Measurements from ENCODE around the gene ATP1A1. TPM values are rescaled to one million over a fixed set of nuclear protein-coding genes. Genes with fewer than 3 reads are reported as not detected.

Gene ATP1A1
- total RNA-seq, 1 experiment from 2014 or later, result 931 TPM

- peaks cover 99% of the 10 kb centered on the region for H3K4me1 ChIP-seq (ENCODE audit: low read length)
- H3K4me2 ChIP-seq (ENCODE audit: low read depth, low read length, poor library complexity, severe bottlenecking), result peak overlapping the region; percentile 91
- H3K9me2 ChIP-seq (replicated peaks; ENCODE audit: insufficient read depth, low read length), result no peaks in the 10 kb centered on the region
- no peak overlapping the region for H2AFZ ChIP-seq (ENCODE audit: low read length)
- peaks cover 99% of the 10 kb centered on the region for H3K79me2 ChIP-seq (ENCODE audit: low read length)
- peaks cover 98% of the 10 kb centered on the region for H4K20me1 ChIP-seq (ENCODE audit: insufficient read depth, low read depth, low read length)
- H3K27ac ChIP-seq (ENCODE audit: low read length), result peak overlapping the region; percentile 96
- peak; percentile 68 for DNase-seq
- H3K9ac ChIP-seq (ENCODE audit: low read length), result no peak overlapping the region
- no peaks in the 10 kb centered on the region for H3K27me3 ChIP-seq (ENCODE audit: low read length)
- H3K9me3 ChIP-seq (ENCODE audit: low read length), result no peaks in the 10 kb centered on the region
- peaks cover 97% of the 10 kb centered on the region for H3K36me3 ChIP-seq (ENCODE audit: insufficient read depth, low read length)
- no peak overlapping the region for H3K4me3 ChIP-seq (ENCODE audit: low read length)
Measured at GRCh38 chr1:116380499-116381242, 7.6 kb downstream of the ATP1A1 start.

GRCh38 chr1:116382321-116382720 is 9.3 kb downstream of the ATP1A1 start:
- no peaks in the 10 kb centered on the region for H3K27me3 ChIP-seq (ENCODE audit: low read length)
- H3K9me3 ChIP-seq (ENCODE audit: low read length), result no peaks in the 10 kb centered on the region
- H3K79me2 ChIP-seq (ENCODE audit: low read length), result peaks cover 86% of the 10 kb centered on the region
- H3K4me2 ChIP-seq (ENCODE audit: low read depth, low read length, poor library complexity, severe bottlenecking), result no peak overlapping the region
- peaks cover 86% of the 10 kb centered on the region for H3K4me1 ChIP-seq (ENCODE audit: low read length)
- H4K20me1 ChIP-seq (ENCODE audit: insufficient read depth, low read depth, low read length), result peaks cover 95% of the 10 kb centered on the region
- DNase-seq, result no peak
- H3K27ac ChIP-seq (ENCODE audit: low read length), result peak overlapping the region; percentile 96
- no peak overlapping the region for H3K9ac ChIP-seq (ENCODE audit: low read length)
- no peaks in the 10 kb centered on the region for H3K9me2 ChIP-seq (replicated peaks; ENCODE audit: insufficient read depth, low read length)
- no peak overlapping the region for H3K4me3 ChIP-seq (ENCODE audit: low read length)
- H3K36me3 ChIP-seq (ENCODE audit: insufficient read depth, low read length), result peaks cover 94% of the 10 kb centered on the region
- H2AFZ ChIP-seq (ENCODE audit: low read length), result no peak overlapping the region

GRCh38 chr1:116382857-116383483 is 9.9 kb downstream of the ATP1A1 start:
- Histone ChIP-seq H3K4me1 (ENCODE audit: low read length) (peaks cover 83% of the 10 kb centered on the region), H3K9ac (ENCODE audit: low read length) (no peak overlapping the region), H3K27me3 (ENCODE audit: low read length) (no peaks in the 10 kb centered on the region), H3K79me2 (ENCODE audit: low read length) (peaks cover 80% of the 10 kb centered on the region), H3K27ac (ENCODE audit: low read length) (peak overlapping the region; percentile 96), H4K20me1 (ENCODE audit: insufficient read depth, low read depth, low read length) (peaks cover 94% of the 10 kb centered on the region), H3K4me2 (ENCODE audit: low read depth, low read length, poor library complexity, severe bottlenecking) (no peak overlapping the region), H3K9me2 (replicated peaks; ENCODE audit: insufficient read depth, low read length) (no peaks in the 10 kb centered on the region), H3K4me3 (ENCODE audit: low read length) (no peak overlapping the region), H3K36me3 (ENCODE audit: insufficient read depth, low read length) (peaks cover 94% of the 10 kb centered on the region), H3K9me3 (ENCODE audit: low read length) (no peaks in the 10 kb centered on the region), H2AFZ (ENCODE audit: low read length) (no peak overlapping the region)
- no peak for DNase-seq

DNA sequence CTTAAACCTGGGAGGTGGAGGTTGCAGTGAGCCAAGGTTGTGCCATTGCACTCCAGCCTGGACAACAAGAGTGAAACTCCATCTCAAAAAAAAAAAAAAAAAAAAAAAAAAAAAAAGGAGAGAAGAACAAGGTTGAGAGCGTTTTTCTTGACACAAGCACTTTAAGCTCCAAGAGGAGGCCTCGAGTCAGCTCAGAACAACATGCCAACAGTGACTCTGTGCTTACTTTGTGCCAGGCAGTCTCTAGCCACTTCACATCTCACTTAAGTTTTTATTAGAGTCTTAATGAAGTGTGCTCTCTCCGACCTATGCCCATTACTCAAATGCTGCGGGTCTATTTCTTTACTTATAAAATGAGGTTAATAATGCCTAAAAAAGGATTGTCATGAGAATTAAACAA is 13.0 kb downstream of the ATP1A1 start:
- H3K4me3 ChIP-seq (ENCODE audit: low read length), result no peak overlapping the region
- H3K79me2 ChIP-seq (ENCODE audit: low read length), result peaks cover 61% of the 10 kb centered on the region
- H3K9me3 ChIP-seq (ENCODE audit: low read length), result no peaks in the 10 kb centered on the region
- H3K27me3 ChIP-seq (ENCODE audit: low read length), result no peaks in the 10 kb centered on the region
- no peaks in the 10 kb centered on the region for H3K9me2 ChIP-seq (replicated peaks; ENCODE audit: insufficient read depth, low read length)
- H3K9ac ChIP-seq (ENCODE audit: low read length), result no peak overlapping the region
- no peak overlapping the region for H2AFZ ChIP-seq (ENCODE audit: low read length)
- DNase-seq, result no peak
- H3K36me3 ChIP-seq (ENCODE audit: insufficient read depth, low read length), result peaks cover 94% of the 10 kb centered on the region
- H3K27ac ChIP-seq (ENCODE audit: low read length), result peak overlapping the region; percentile 16
- no peak overlapping the region for H3K4me2 ChIP-seq (ENCODE audit: low read depth, low read length, poor library complexity, severe bottlenecking)
- H3K4me1 ChIP-seq (ENCODE audit: low read length), result peaks cover 65% of the 10 kb centered on the region
- H4K20me1 ChIP-seq (ENCODE audit: insufficient read depth, low read depth, low read length), result peaks cover 93% of the 10 kb centered on the region

GRCh38 chr1:116387551-116387950 is 14.5 kb downstream of the ATP1A1 start:
- peaks cover 95% of the 10 kb centered on the region for H4K20me1 ChIP-seq (ENCODE audit: insufficient read depth, low read depth, low read length)
- no peaks in the 10 kb centered on the region for H3K27me3 ChIP-seq (ENCODE audit: low read length)
- peaks cover 97% of the 10 kb centered on the region for H3K36me3 ChIP-seq (ENCODE audit: insufficient read depth, low read length)
- no peak overlapping the region for H3K4me2 ChIP-seq (ENCODE audit: low read depth, low read length, poor library complexity, severe bottlenecking)
- 0 out of 2 replicates have a peak overlapping the region, but pooled peaks have one; percentile 55 for H3K27ac ChIP-seq (ENCODE audit: low read length)
- H3K4me3 ChIP-seq (ENCODE audit: low read length), result no peak overlapping the region
- H2AFZ ChIP-seq (ENCODE audit: low read length), result no peak overlapping the region
- DNase-seq, result no peak
- no peak overlapping the region for H3K9ac ChIP-seq (ENCODE audit: low read length)
- peaks cover 50% of the 10 kb centered on the region for H3K4me1 ChIP-seq (ENCODE audit: low read length)
- H3K79me2 ChIP-seq (ENCODE audit: low read length), result peaks cover 47% of the 10 kb centered on the region
- no peaks in the 10 kb centered on the region for H3K9me2 ChIP-seq (replicated peaks; ENCODE audit: insufficient read depth, low read length)
- H3K9me3 ChIP-seq (ENCODE audit: low read length), result no peaks in the 10 kb centered on the region

DNA sequence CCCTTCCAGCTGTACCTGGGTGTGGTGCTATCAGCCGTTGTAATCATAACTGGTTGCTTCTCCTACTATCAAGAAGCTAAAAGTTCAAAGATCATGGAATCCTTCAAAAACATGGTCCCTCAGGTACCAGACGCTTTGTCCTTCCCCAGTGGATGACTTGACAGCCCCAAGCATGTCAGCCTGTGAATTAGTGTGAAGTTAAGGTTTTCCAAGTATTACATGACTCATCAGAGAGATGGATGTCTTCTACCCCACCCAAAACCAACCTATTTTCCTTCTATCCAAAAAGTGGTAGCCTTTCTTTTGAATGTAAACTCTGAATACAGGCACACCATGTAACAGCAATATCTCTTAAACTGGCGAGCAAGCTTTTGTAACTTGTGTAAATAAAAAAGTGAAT is 15.1 kb downstream of the ATP1A1 start:
- DNase-seq, result no peak
- no peaks in the 10 kb centered on the region for H3K9me2 ChIP-seq (replicated peaks; ENCODE audit: insufficient read depth, low read length)
- H3K9me3 ChIP-seq (ENCODE audit: low read length), result no peaks in the 10 kb centered on the region
- H3K9ac ChIP-seq (ENCODE audit: low read length), result no peak overlapping the region
- peaks cover 41% of the 10 kb centered on the region for H3K79me2 ChIP-seq (ENCODE audit: low read length)
- peaks cover 95% of the 10 kb centered on the region for H4K20me1 ChIP-seq (ENCODE audit: insufficient read depth, low read depth, low read length)
- peak overlapping the region; percentile 55 for H3K27ac ChIP-seq (ENCODE audit: low read length)
- peaks cover 45% of the 10 kb centered on the region for H3K4me1 ChIP-seq (ENCODE audit: low read length)
- peaks cover 97% of the 10 kb centered on the region for H3K36me3 ChIP-seq (ENCODE audit: insufficient read depth, low read length)
- H2AFZ ChIP-seq (ENCODE audit: low read length), result no peak overlapping the region
- H3K4me2 ChIP-seq (ENCODE audit: low read depth, low read length, poor library complexity, severe bottlenecking), result no peak overlapping the region
- H3K27me3 ChIP-seq (ENCODE audit: low read length), result no peaks in the 10 kb centered on the region
- H3K4me3 ChIP-seq (ENCODE audit: low read length), result no peak overlapping the region

DNA sequence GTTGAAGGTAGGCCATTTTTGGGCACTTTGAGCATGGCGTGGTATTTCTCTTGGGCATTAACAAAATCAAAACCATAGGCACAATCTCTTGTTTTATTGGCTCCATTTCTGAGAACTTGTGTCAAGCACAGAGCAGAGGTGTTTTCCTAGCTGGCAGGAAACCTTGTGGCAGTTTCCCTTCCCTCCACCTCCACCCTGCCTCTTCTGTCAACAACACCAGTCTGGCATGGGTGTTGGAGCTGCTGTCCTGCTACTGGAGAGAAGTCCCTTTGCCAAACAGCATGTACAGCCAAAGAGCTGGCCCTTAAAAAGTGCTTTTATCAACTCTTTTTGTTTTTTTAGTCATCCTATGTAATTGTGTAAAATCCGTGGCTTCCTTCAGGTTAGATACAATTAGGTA is 16.0 kb downstream of the ATP1A1 start:
- H3K36me3 ChIP-seq (ENCODE audit: insufficient read depth, low read length), result peaks cover 97% of the 10 kb centered on the region
- H3K9ac ChIP-seq (ENCODE audit: low read length), result no peak overlapping the region
- no peaks in the 10 kb centered on the region for H3K9me3 ChIP-seq (ENCODE audit: low read length)
- no peak overlapping the region for H3K4me3 ChIP-seq (ENCODE audit: low read length)
- no peaks in the 10 kb centered on the region for H3K9me2 ChIP-seq (replicated peaks; ENCODE audit: insufficient read depth, low read length)
- peaks cover 94% of the 10 kb centered on the region for H4K20me1 ChIP-seq (ENCODE audit: insufficient read depth, low read depth, low read length)
- H3K27ac ChIP-seq (ENCODE audit: low read length), result peak overlapping the region; percentile 55
- DNase-seq, result no peak
- H3K27me3 ChIP-seq (ENCODE audit: low read length), result no peaks in the 10 kb centered on the region
- no peak overlapping the region for H2AFZ ChIP-seq (ENCODE audit: low read length)
- H3K79me2 ChIP-seq (ENCODE audit: low read length), result peaks cover 32% of the 10 kb centered on the region
- peaks cover 36% of the 10 kb centered on the region for H3K4me1 ChIP-seq (ENCODE audit: low read length)
- no peak overlapping the region for H3K4me2 ChIP-seq (ENCODE audit: low read depth, low read length, poor library complexity, severe bottlenecking)

DNA sequence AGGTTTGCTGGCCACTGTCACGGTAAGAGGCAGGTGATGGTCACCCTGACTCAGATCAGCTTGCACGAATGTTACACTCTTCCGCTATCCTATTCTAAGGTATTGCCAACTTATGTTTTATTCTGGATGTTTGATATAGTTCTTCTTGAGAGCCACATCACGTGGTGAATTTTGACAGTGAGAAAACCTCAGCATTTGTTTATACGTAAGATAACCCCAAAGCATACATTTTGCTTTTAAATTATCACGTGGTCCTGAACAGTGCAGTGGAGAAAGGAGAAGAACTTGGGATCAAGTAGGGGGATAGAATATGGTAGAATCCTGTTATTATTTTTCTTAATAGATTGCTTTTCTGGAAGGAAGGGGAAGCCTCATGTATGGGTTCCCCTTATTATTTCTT is 16.6 kb downstream of the ATP1A1 start:
- Histone ChIP-seq H3K9me2 (replicated peaks; ENCODE audit: insufficient read depth, low read length) (no peaks in the 10 kb centered on the region), H3K4me3 (ENCODE audit: low read length) (no peak overlapping the region), H2AFZ (ENCODE audit: low read length) (no peak overlapping the region), H3K36me3 (ENCODE audit: insufficient read depth, low read length) (peaks cover 97% of the 10 kb centered on the region), H3K27me3 (ENCODE audit: low read length) (no peaks in the 10 kb centered on the region), H4K20me1 (ENCODE audit: insufficient read depth, low read depth, low read length) (peaks cover 94% of the 10 kb centered on the region), H3K9ac (ENCODE audit: low read length) (no peak overlapping the region), H3K4me2 (ENCODE audit: low read depth, low read length, poor library complexity, severe bottlenecking) (no peak overlapping the region), H3K79me2 (ENCODE audit: low read length) (peaks cover 30% of the 10 kb centered on the region), H3K9me3 (ENCODE audit: low read length) (no peaks in the 10 kb centered on the region), H3K27ac (ENCODE audit: low read length) (peak overlapping the region; percentile 55), H3K4me1 (ENCODE audit: low read length) (peaks cover 29% of the 10 kb centered on the region)
- no peak for DNase-seq
